T-helper 22 cell (primary cell): Measurements from ENCODE around the gene RPS27A.
"Not testable (repeated sequence)": the region's sequence is repeated elsewhere in the genome, so short reads cannot be mapped to it uniquely, and the experiment has no call there.

Experiments
- DNase-seq: peaks from one replicate; pipeline ENCODE4 v3.0.0-alpha.2; 2020; ENCODE audit warnings: low read depth

RPS27A gene

GRCh38 chr2:55239656-55240222, 7.3 kb downstream of the RPS27A start:
- DNase-seq = no peak

GRCh38 chr2:55241582-55241981, 9.1 kb downstream of the RPS27A start:
- DNase-seq = not testable (repeated sequence)

GRCh38 chr2:55242617-55243016, 10.1 kb downstream of the RPS27A start:
- no peak for DNase-seq

- DNase-seq = no peak
These were observed 12.9 kb downstream of the RPS27A start for GRCh38 chr2:55245411-55245810.

- DNase-seq = no peak
These were observed 14.5 kb downstream of the RPS27A start for GRCh38 chr2:55247025-55247424.

- DNase-seq = no peak
These were observed 20.3 kb downstream of the RPS27A start for GRCh38 chr2:55252832-55253231.

- not testable (repeated sequence) for DNase-seq
These were observed 27.1 kb downstream of the RPS27A start for GRCh38 chr2:55259586-55259985.

GRCh38 chr2:55268288-55268906, 35.9 kb downstream of the RPS27A start:
- no peak for DNase-seq

- DNase-seq = peak; percentile 71
These were observed 36.6 kb downstream of the RPS27A start, which contains the start of gene MTIF2 for GRCh38 chr2:55268907-55269644. TSS of gene MTIF2 (minus strand) at chr2:55269231. CDS start at chr2:55263858, 5,373 bp downstream.

GRCh38 chr2:55269645-55269990, 37.1 kb downstream of the RPS27A start:
- DNase-seq = no peak

- not testable (repeated sequence) for DNase-seq
These were observed 41.9 kb downstream of the RPS27A start for GRCh38 chr2:55274346-55274745.

GRCh38 chr2:55277310-55277709, 44.8 kb downstream of the RPS27A start:
- no peak for DNase-seq

GRCh38 chr2:55279214-55279835, 46.8 kb downstream of the RPS27A start:
- DNase-seq = not testable (repeated sequence)

- DNase-seq = not testable (repeated sequence)
These were observed 47.5 kb downstream of the RPS27A start for GRCh38 chr2:55279859-55280424.

GRCh38 chr2:55280851-55281546, 48.5 kb downstream of the RPS27A start:
- DNase-seq = not testable (repeated sequence)

- DNase-seq = peak; percentile 74
These were observed 49.8 kb downstream of the RPS27A start for GRCh38 chr2:55282110-55282917.

- no peak for DNase-seq
These were observed 50.6 kb downstream of the RPS27A start for GRCh38 chr2:55283083-55283482.
